ENCODE data around the gene SMPDL3A.
"Not testable (repeated sequence)": the region's sequence is repeated elsewhere in the genome, so short reads cannot be mapped to it uniquely, and the experiment has no call there.

The SMPDL3A gene, protein sequence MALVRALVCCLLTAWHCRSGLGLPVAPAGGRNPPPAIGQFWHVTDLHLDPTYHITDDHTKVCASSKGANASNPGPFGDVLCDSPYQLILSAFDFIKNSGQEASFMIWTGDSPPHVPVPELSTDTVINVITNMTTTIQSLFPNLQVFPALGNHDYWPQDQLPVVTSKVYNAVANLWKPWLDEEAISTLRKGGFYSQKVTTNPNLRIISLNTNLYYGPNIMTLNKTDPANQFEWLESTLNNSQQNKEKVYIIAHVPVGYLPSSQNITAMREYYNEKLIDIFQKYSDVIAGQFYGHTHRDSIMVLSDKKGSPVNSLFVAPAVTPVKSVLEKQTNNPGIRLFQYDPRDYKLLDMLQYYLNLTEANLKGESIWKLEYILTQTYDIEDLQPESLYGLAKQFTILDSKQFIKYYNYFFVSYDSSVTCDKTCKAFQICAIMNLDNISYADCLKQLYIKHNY

DNA sequence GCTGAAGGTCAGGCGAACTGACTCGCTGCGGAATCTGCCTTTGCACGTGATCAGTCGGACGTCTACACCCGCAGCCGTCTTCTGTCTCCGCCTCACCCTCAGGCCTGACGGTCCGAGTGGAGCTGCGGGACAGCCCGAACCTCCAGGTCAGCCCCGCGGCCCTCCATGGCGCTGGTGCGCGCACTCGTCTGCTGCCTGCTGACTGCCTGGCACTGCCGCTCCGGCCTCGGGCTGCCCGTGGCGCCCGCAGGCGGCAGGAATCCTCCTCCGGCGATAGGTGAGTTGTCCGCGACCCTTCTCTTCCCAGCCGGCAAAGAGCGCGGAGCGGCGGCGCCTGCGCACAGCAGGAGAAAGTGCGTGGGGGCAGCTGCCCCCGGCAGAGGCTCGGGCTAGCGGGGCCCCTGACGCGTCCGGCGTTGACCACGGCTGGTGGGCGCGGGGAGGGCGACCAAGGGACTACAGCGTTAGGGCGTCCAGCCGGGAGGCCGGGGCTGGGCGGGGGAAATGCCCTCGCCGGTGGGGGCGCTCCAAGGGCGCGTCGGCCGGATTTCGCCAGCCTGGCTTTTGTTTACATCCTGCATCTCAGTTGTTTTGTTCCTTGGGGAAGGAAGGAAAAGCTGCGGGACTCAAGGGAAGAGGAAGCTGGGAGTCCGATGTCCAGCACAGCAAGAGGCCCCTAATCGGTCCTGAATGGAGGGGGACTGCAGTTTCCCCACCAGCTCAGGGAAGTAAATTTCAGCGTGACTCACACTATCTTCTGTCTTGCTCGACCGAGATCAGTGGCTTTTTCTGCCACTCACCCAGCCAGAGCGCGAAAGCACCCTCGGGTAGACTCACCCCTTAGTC, at the start of gene SMPDL3A:
Gene SMPDL3A, plus strand, starts transcription at position 77 of the 846 bp plus-strand sequence. Its CDS starts 89 bp downstream, at position 166.
- DNase-seq, result peak; percentile 61

GRCh38 chr6:122740091-122740490, 49.0 kb upstream of the SMPDL3A start:
- no peak for DNase-seq

GRCh38 chr6:122740936-122741335, 48.1 kb upstream of the SMPDL3A start:
- no peak for DNase-seq

- not testable (repeated sequence) for DNase-seq
Observed at GRCh38 chr6:122744247-122744646, 44.8 kb upstream of the SMPDL3A start.

DNA sequence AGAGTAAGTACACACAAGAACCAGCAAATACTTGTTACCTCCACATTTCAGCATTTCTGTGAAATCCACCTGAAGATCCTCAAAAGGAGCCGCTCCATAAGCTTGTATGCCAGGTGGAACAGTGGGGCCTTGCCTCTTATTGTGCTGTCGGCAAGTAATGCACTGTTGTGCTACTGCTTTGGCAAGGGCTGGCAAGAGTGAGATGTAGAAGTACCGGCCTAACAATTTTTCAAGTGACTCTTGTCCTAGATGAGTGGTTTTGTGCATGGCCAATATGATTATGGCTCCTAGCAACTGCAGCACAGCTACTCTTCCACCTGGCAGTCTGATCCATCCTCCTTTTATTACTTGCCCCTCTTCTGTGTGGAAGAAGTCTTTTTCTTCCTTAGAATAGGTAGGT, 44.2 kb upstream of the SMPDL3A start:
- DNase-seq, result not testable (repeated sequence)

DNA sequence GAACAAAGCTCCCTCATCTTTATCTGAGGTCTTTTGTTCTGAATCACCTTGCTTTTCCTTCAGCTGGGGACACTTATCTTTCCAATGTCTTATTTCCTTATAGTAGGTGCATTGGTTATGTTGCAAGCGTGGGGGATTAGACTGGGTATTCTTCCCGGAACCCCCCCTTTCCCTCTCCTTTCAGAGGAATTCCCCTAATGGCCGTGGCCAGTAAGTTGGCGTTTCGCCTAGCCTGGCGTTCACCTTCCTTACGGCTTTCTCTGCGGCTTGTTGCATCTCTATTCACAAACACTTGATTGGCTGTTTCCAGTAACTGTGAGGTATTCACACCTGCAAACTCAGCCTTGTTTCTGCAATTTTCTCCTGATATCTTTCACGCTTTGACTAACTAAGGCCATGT, 42.4 kb upstream of the SMPDL3A start:
- no peak for DNase-seq

DNA sequence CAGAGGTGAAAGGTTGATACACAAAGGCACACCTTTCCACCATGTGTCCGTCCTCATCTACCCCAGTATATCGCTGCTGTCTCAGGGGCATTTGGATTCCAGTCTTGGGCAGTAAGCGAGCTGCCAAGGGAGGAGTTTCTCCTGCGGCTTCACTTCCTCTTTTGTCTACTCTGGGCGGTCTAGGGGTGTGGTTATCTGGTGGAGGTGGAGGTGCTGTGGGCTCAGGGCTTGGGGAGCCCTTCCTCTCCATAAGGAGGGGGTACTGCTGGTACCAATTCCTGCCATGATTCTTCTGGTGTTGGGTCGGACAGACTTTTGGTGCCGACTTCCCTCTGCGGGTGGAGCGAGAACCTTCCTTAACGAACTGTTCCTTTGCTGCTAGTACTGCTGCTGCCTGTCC, 41.5 kb upstream of the SMPDL3A start:
- DNase-seq, result peak; percentile 66

- not testable (repeated sequence) for DNase-seq
Observed at GRCh38 chr6:122748945-122749344, 40.1 kb upstream of the SMPDL3A start.

GRCh38 chr6:122749451-122750050, 39.5 kb upstream of the SMPDL3A start:
- no peak for DNase-seq

DNA sequence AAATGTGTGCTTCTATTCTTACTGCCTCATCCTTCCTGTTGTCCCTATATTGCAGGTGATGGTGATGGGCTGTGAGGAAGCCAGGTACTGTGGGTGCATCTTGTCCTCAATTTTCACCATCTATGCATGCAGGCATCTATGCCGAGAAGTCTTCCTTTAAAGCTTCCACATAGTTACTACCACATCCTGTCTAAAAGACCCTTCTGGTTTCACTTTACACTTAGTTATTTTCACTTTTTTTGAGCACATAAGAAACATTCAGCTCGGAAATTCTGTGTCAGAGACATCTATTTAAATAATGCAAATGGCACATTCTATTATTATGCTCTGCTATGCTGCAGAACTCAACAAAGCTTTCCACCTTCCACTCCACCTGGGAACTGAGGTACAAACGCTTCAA, 37.7 kb upstream of the SMPDL3A start:
- no peak for DNase-seq

- DNase-seq, result no peak
Observed at GRCh38 chr6:122752459-122752858, 36.6 kb upstream of the SMPDL3A start.

- DNase-seq, result no peak
Observed at GRCh38 chr6:122753000-122753687, 35.9 kb upstream of the SMPDL3A start.

DNA sequence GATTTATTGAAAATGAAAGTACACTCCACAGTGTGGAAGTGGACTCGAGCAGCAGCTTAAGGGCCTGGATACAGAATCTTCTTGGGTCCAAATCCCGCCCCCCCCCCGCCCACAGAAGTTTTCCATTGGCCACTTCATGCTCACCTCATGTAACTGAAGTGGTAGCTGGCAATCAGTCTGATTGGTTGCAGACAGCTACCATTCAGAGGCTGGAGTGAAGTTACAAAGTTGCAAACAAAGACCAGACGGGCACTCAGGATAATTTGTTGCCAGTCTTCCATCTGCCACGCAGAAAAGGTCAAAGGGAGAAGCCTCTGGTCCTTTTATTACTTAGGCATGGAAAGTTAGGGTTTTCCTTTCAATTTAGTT, 35.4 kb upstream of the SMPDL3A start:
- DNase-seq, result no peak

DNA sequence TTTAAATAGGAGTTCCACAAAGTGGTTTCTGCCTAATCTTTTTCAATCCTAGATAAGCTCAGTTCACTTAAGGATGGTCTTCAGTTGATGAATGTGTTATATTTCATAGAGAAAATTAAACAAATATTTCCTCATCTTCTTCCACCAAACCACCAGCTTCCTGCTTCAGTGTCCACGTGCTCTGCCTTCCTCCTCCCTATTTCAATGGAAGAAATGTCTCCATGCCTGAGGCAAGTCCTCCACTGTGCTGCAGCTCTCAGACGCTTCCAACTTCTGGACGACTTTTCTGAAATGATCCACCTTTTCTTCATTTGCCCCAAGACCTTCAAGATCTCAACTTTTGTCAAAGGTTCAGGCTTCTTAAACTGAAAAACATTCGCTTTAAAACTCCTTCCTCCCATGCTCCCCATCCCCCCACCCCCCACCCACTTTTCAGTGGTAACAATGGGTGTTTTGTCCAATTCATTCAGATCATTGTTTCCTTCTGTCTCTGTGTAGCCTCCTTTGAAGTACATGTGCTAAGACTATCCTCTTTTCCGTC, 34.8 kb upstream of the SMPDL3A start:
- no peak for DNase-seq

- no peak for DNase-seq
Observed at GRCh38 chr6:122755901-122756300, 33.2 kb upstream of the SMPDL3A start.

DNA sequence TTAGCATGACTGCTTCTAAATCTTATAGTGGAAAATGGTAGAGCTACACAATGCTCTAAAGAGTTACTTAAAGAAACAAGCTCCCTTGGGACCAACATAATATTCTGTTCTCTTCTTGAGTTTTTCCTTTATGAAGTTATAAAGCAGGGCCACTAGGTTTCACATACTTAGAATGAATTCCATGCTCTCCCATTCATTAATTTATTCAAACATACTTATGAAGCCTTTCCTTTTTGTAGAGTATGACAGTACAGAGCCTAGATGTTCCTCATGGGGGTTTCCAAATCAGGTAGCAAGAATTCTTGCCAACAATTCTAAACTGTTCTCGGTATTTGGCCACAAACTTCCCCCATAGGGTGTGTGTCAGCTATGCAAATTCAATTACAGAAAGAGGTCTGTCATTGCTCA, 30.1 kb upstream of the SMPDL3A start:
- no peak for DNase-seq

- no peak for DNase-seq
Observed at GRCh38 chr6:122760330-122760729, 28.7 kb upstream of the SMPDL3A start.

DNA sequence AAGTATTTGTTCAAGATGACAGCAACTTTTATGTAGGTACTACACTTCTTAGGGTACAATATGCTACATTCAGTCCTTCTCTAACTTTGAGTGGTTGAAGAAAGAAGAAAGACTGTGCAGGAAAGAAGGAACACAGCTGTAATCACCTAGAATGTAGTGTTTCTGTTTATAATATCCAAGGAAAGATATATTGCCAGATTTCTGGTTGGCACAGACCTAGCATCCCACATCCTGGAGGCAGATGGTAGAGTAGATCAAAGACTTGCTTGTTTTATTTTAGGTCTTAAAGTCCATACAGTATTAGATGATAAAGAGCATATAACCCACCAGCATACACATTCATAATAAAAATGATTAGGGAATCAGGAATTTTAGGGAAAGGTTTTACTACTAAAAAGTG, 22.8 kb upstream of the SMPDL3A start:
- DNase-seq, result no peak

- DNase-seq, result no peak
Observed at GRCh38 chr6:122770835-122771601, 18.0 kb upstream of the SMPDL3A start.

DNA sequence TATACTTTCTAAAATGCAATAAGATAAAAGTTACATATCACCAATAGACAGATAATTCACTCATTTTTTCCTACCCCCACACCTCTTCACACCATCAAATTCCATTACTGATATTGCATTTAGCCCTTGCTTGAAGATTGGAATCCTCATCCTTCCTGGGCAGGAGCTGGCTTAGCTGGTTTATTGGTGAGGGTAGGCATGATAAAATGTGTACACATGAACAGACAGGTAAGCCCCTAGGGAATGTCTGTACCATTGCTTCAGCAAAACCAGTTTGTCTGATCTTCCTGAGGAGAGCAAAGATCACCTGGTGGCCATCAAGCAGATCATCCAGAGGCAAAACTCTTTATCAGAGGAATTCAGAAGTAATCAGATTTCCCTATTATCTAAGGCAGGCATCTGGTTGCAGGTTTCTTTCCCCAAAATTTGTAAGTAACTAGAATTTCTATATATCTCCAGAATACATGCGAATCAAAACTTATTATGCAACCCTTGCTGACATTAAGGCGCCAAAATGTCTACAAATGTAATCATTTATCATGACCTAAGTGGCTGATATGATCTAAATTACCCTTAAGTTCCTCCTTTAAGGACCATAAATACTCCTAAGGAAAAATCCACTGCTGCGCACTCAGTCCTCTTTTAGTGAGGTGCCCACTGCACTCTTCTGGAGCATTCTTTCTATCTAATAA, 16.2 kb upstream of the SMPDL3A start:
- no peak for DNase-seq

GRCh38 chr6:122775975-122776374, 13.1 kb upstream of the SMPDL3A start:
- DNase-seq, result no peak
